ENCODE data around the gene MED15. TPM values are rescaled to one million over a fixed set of nuclear protein-coding genes. Genes with fewer than 3 reads are reported as not detected.

The MED15 gene
- total and polyA plus RNA-seq, 7 donors = 25.8 to 86.8 (median 37.5) TPM

DNA sequence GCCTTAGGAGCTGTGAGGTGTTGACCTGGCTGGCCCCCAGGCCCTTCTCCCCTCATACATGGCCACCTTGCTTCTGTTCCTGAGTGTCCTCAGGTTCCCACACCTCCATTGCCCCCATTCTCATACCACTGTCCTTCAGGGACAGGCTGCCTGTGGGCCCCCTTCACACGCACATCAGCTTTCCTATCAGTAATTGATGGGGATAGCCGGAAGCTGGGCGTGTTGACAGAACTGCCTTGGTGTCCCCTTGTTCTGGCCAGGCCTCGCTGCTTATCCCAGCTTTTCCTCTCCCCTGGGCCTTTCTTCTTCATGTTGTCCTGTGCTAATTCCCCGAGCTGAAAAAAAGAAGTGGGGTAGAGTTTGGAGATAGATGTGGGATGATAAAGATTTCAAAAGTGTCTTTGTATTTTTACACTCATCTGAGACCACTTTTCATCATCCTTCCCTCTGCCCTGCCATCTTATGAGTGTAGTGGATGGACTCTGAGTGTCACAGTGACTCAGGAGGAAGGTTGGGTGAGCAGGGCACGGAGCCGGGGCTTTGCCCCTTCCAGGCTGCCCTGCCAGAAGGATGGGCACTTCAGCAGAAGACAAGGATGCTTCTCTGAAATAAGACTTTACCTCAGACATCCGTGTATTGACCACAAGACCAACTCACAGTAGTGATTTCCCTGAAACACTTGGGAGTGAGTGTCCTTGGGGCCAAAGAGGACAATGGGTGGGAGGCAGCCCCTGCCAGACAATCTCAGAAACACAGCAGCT is 42.8 kb downstream of the MED15 start:
- 88 to 92% methylated on average over 8 of the region's 8 CpGs for WGBS, 2 donors
- Histone ChIP-seq H3K27ac (peak overlapping the region; percentile 81 to 95 (median 88)), H3K27me3 (no peaks in the 10 kb centered on the region), H3K4me1 (peaks cover 0 to 70% (median 61%) of the 10 kb centered on the region in 4 donors), H3K9me3 (no peaks in the 10 kb centered on the region), H3K4me3 (peak overlapping the region in 2 of 4 donors; percentile 7 to 21), H3K36me3 (peaks cover 0 to 16% (median 11%) of the 10 kb centered on the region in 4 donors)
- TF ChIP-seq EP300 (IDR thresholded peaks at IDR 0.05) = no peak
- TF ChIP-seq POLR2A (IDR thresholded peaks at IDR 0.05) = no peak
- no peak for TF ChIP-seq POLR2AphosphoS5 (IDR thresholded peaks at IDR 0.05)
- TF ChIP-seq, protein P1, sequence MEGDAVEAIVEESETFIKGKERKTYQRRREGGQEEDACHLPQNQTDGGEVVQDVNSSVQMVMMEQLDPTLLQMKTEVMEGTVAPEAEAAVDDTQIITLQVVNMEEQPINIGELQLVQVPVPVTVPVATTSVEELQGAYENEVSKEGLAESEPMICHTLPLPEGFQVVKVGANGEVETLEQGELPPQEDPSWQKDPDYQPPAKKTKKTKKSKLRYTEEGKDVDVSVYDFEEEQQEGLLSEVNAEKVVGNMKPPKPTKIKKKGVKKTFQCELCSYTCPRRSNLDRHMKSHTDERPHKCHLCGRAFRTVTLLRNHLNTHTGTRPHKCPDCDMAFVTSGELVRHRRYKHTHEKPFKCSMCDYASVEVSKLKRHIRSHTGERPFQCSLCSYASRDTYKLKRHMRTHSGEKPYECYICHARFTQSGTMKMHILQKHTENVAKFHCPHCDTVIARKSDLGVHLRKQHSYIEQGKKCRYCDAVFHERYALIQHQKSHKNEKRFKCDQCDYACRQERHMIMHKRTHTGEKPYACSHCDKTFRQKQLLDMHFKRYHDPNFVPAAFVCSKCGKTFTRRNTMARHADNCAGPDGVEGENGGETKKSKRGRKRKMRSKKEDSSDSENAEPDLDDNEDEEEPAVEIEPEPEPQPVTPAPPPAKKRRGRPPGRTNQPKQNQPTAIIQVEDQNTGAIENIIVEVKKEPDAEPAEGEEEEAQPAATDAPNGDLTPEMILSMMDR (IDR thresholded peaks at IDR 0.05) = no peak
- intact Hi-C loops (cut with DNase I) = loop anchor here (2.0 kb wide), 1 partner anchor 41 kb away; no protein-coding TSS in a partner anchor
- peak; percentile 46 for DNase-seq

DNA sequence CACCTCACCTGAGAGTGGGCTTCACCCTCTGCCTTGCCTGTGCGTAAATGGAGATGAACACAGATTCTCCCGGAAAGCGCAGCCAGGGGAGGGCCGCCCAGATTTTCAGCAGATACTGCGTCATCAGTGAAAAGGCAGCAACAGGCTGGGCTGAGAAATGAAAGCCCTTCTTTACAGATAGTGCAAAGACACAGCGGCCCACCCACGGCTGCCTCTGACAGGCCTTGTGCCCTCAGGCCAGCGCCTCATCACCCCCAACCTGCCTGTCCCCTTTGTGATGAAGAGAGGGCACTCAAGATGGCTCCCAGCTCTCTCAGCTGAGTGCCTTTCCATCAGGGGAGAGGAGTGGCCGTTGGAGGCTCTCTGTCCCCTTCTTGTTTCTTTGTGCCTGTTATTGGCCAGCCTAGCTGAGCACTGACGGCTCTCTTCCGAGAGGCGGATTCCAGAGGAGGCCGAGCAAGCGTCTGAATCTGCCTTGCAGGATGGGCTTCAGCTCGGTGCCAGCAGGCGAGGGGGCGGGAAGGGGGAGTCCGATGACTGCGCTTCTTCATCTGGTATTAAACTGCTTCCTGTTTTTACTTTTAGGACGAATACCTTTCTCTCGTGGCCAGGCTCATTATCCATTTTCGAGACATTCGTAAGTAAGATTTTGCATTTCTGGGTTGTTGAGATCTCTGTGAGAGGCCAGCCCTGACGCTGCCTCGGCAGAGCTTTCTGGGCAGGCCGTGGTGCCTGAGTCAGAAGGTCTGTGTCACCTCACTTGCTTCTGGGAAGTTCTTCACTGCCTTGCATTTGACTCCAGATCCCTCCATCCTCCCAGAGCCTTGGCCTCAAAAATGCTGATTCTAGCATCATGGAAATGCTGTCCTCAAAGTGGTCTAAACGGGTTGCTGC is 43.7 kb downstream of the MED15 start:
- intact Hi-C loops (cut with DNase I) = loop anchor here (2.0 kb wide), 1 partner anchor 42 kb away; no protein-coding TSS in a partner anchor
- peak; percentile 5 to 57 (median 44) for TF ChIP-seq POLR2AphosphoS5 (IDR thresholded peaks at IDR 0.05)
- TF ChIP-seq, protein P1 (IDR thresholded peaks at IDR 0.05) = peak in 1 of 4 experiments; percentile 10
- no peak for TF ChIP-seq POLR2A (IDR thresholded peaks at IDR 0.05)
- peak in 1 of 4 donors; percentile 9 for TF ChIP-seq EP300 (IDR thresholded peaks at IDR 0.05)
- 64 to 77% methylated on average over 27 of the region's 27 CpGs for WGBS, 2 donors
- peak overlapping the region; percentile 81 to 95 (median 88) for H3K27ac ChIP-seq
- peak; percentile 83 for DNase-seq
- H3K4me3 ChIP-seq = peak overlapping the region in 3 of 4 donors; percentile 7 to 22 (median 21)
- no peaks in the 10 kb centered on the region for H3K27me3 ChIP-seq
- peaks cover 0 to 70% (median 61%) of the 10 kb centered on the region in 4 donors for H3K4me1 ChIP-seq
- no peaks in the 10 kb centered on the region for H3K9me3 ChIP-seq
- peaks cover 0 to 24% (median 17%) of the 10 kb centered on the region in 4 donors for H3K36me3 ChIP-seq

DNA sequence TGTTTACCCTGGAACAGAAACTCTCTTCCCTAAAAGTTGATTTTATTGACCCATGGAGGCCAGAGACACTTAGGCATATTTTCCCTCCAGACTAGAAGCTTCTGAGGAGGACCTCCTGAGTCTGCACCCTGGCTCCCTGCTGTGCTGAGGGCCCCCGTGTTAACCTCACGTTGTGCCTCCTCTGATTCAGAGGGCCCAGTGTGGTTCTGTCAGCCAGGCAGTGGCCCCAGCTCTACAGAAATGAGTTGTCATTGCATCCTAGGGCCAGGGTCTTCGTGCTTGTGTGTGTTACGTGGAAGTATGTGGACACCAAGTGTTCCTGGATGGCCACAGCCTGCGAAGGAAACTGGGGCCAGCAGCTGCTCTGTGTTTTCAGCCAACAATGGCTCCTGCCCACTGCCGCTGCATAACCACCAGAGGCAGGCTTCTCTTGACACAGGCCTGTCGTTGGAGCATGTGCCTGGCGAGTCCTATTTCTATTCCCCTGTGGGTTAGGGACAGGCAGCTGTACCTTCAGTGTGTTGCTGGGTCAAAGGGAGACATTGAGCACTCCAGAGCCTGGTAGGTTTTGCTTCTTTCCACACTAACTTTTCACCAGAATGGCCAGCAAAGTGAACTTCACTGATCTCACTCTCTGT is 44.5 kb downstream of the MED15 start:
- Histone ChIP-seq H3K27me3 (no peaks in the 10 kb centered on the region), H3K4me1 (peaks cover 0 to 71% (median 60%) of the 10 kb centered on the region in 4 donors), H3K27ac (peak overlapping the region; percentile 81 to 95 (median 88)), H3K36me3 (peaks cover 0 to 33% (median 19%) of the 10 kb centered on the region in 4 donors), H3K4me3 (peak overlapping the region in 2 of 4 donors; percentile 21 to 22), H3K9me3 (no peaks in the 10 kb centered on the region)
- no peak for TF ChIP-seq POLR2AphosphoS5 (IDR thresholded peaks at IDR 0.05)
- TF ChIP-seq, protein P1 (IDR thresholded peaks at IDR 0.05) = peak in 2 of 4 experiments; percentile 37 to 40
- peak; percentile 79 for DNase-seq
- 64 to 69% methylated on average over 8 of the region's 8 CpGs for WGBS, 2 donors
- intact Hi-C loops (cut with DNase I) = loop anchor here (2.0 kb wide), 1 partner anchor 43 kb away; no protein-coding TSS in a partner anchor

Data from sigmoid colon (tissue), 7 donors.